Measurements from ENCODE around the gene SYT13.

Gene SYT13

DNA sequence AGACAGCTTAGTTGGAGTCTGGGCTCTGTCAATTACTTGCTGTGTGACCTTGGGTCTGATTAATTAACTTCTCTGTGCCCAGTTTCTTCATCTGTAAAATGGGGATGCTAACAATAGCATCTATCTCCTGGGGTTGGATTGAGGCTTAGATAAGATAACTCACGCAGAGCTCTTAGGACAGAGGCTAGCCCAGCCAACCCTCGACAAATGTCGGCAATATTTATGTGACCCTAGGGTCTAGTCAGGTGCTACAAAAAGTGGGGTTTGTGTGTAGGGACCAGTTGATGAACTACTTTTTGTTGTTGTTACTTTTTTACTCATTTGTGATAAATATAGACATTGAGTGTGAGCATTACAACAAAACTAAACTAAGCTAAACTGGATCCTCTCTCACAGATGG is 22.4 kb downstream of the SYT13 start:
- TF ChIP-seq, protein P1, sequence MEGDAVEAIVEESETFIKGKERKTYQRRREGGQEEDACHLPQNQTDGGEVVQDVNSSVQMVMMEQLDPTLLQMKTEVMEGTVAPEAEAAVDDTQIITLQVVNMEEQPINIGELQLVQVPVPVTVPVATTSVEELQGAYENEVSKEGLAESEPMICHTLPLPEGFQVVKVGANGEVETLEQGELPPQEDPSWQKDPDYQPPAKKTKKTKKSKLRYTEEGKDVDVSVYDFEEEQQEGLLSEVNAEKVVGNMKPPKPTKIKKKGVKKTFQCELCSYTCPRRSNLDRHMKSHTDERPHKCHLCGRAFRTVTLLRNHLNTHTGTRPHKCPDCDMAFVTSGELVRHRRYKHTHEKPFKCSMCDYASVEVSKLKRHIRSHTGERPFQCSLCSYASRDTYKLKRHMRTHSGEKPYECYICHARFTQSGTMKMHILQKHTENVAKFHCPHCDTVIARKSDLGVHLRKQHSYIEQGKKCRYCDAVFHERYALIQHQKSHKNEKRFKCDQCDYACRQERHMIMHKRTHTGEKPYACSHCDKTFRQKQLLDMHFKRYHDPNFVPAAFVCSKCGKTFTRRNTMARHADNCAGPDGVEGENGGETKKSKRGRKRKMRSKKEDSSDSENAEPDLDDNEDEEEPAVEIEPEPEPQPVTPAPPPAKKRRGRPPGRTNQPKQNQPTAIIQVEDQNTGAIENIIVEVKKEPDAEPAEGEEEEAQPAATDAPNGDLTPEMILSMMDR (IDR thresholded peaks at IDR 0.05), result no peak

DNA sequence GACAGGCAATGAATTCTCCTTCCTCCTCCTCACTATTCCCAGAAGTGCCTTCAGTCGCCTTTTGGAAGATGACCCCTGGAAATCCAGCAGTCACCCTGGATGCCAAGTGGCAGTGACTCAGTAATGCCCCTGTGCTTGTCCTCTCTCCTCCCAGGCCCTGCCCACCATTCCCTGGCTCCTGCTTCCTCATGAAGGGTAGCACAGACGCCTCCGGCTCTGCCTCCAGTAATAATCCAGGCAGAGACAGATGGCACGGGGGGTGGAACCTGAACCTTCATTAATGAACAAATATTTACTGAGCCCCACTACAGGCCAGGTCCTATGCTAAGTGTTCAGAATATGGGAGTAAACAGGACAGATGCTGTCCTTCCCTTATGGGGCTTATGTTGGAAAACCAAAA is 23.2 kb downstream of the SYT13 start:
- TF ChIP-seq, protein P1 (IDR thresholded peaks at IDR 0.05), result no peak

DNA sequence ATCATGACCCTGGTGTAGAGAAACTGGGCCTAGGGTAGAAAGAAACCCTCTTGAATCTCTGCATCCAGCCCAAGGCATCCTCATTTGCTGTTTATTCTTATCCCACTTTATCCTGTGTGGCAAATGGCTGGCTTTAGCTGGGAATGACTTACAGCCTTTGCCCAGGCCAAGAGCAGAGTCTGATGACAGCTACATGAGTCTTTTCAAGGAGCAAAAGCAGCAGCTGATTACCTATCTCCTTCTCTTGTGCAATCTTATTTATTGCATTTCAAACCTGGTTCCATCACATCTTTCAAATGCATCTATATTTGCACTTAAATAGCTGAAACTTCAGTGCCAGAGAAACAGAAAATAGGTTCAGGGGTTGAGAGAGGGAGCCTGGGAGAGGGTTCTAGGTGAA is 26.1 kb downstream of the SYT13 start:
- TF ChIP-seq, protein P1 (IDR thresholded peaks at IDR 0.05), result no peak

DNA sequence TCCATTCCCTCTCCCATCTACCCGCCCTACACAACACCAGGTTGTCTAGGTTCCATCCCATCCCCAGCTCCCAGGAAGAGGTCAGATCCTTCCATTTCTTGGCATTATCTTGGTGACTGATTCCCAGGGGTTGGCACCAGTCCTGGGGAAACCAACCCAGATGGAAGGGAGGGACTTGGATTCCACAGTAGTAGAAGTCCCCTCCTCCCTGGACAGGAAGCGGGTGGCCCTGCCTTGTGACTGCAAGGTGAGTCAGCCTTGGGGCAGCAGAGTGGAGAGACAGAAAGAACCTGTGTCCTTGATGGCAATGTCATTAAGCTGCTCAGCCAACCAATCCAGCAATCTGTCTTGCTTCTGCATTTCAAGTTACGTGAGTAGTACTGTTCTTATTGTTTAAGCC is 26.5 kb downstream of the SYT13 start:
- TF ChIP-seq, protein P1 (IDR thresholded peaks at IDR 0.05), result no peak

DNA sequence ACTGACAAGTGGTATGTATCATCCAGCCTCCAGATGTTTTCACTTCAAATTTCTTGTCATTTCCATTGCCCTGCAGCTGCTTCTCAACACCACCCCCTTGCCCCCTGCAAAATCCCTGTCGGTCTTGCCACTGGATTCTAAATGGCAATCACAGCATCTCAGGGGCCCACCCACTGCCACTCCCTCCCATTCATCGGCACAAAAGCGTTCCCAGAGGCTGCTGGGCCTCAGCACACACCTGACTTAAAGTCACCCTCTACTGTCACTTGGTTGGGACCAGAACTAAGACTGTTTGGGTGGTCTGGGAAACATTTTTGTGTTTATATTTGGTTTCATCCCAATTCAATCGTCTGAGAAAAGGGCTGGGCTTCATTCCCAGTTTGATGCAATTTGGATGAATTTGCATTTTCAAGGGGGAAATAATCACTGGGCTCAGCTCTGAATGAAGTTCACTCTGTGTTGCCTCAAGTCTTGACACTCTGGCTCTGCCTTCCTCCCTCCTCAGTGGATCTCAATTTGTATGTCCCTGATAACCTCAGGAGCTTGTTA is 27.1 kb downstream of the SYT13 start:
- TF ChIP-seq, protein P1 (IDR thresholded peaks at IDR 0.05), result no peak

DNA sequence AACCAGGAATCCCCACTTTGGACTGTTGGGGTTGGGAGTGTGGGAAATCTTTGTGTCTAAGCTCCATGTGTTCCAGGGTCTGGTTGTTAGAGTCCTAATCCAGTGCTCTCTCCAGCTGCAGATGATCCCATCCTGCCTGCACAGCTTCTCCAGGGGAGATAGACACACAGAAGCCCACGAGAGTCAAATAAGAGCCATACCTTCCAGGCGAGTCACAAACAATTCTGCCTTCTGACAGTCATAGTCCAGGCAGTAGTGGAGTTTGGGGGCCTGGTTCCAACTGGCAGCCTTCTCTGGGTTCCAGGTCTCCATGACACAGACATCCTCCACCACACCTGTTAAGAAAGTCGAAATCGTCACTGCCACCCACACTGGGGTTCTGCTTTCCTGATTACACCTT is 32.1 kb downstream of the SYT13 start:
- TF ChIP-seq, protein P1 (IDR thresholded peaks at IDR 0.05), result no peak

DNA sequence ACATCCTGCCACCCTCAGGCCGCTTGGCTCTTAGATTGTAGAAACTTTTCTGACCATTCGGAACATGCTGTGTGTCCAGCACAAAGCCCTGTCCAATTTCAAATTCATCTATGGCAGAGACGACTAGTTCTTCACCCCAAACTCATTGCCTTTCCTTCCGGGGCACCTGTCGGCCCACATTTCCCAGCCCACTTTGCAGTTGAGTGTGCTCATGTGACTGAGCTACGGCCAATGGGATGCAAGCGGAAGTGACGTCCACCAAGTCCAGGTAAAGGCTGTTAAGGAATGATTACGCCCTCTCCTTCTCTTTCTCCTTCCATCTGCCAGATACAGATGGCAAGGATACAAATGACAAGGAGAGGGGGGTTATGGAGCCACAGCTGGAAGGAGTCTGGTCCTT is 32.5 kb downstream of the SYT13 start:
- TF ChIP-seq, protein P1 (IDR thresholded peaks at IDR 0.05), result no peak

DNA sequence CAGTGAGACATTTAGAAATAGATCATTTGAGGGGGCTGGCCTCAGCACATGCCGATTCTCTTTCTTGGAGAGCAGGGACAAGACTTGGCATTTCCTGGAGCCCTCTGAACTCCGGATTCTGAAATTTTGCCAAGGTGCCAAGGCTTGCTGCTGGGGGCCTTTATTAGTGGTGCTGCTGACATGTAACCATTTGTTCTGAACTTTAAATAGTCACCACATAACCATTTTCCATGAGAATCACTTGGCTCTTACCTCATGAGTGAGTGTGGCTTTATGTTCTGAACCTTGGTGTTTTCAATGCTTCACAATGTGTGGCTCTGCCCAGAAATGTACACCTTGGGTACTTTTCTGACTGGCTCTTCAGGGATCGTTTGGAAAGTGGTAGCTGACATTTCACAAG is 33.3 kb downstream of the SYT13 start:
- TF ChIP-seq, protein P1 (IDR thresholded peaks at IDR 0.05), result no peak
